Hepatocyte (in vitro differentiated cells): ENCODE results near the gene ATP2B3. TPM values are rescaled to one million over a fixed set of nuclear protein-coding genes. Genes with fewer than 3 reads are reported as not detected.

Experiments used
- DNase-seq: peaks from one replicate; pipeline ENCODE4 v3.0.0-alpha.2; 2016; ENCODE audit warnings: low spot score
- H2AFZ ChIP-seq: fragments of 200-600 bp; sonication (generic); 2 replicates; pipeline ENCODE4 v1.6.0; 2016; ENCODE audit warnings: antibody characterized with exemption, mild to moderate bottlenecking
- H3K27ac ChIP-seq: fragments of 200-600 bp; sonication (generic); 2 replicates; pipeline ENCODE4 v1.5.1; 2016; ENCODE audit warnings: mild to moderate bottlenecking
- H3K27me3 ChIP-seq: fragments of 200-600 bp; sonication (generic); 2 replicates; pipeline ENCODE4 v1.6.1; 2016
- H3K36me3 ChIP-seq: fragments of 200-600 bp; sonication (generic); replicated peaks from 2 replicates; pipeline ENCODE4 v1.5.1; 2016; ENCODE audit warnings: low read depth; ENCODE audit not compliant: insufficient read depth
- H3K4me1 ChIP-seq: fragments of 200-600 bp; sonication (generic); 2 replicates; pipeline ENCODE4 v1.5.1; 2016; ENCODE audit warnings: mild to moderate bottlenecking, moderate library complexity; ENCODE audit not compliant: insufficient read depth
- H3K4me2 ChIP-seq: fragments of 200-600 bp; sonication (generic); 2 replicates; pipeline ENCODE4 v1.6.0; 2016
- H3K4me3 ChIP-seq: fragments of 200-600 bp; sonication (generic); 2 replicates; pipeline ENCODE4 v1.5.1; 2016; ENCODE audit warnings: mild to moderate bottlenecking
- H3K79me2 ChIP-seq: fragments of 200-600 bp; sonication (generic); 2 replicates; pipeline ENCODE4 v1.6.0; 2017; ENCODE audit warnings: mild to moderate bottlenecking
- H3K9me2 ChIP-seq: fragments of 200-600 bp; sonication (generic); replicated peaks from 2 replicates; pipeline ENCODE4 v1.6.0; 2017; ENCODE audit warnings: mild to moderate bottlenecking; ENCODE audit not compliant: insufficient read depth
- H3K9me3 ChIP-seq: fragments of 200-600 bp; sonication (generic); 2 replicates; pipeline ENCODE4 v1.5.1; 2016; ENCODE audit warnings: low read depth, mild to moderate bottlenecking
- H4K20me1 ChIP-seq: fragments of 200-600 bp; sonication (generic); 2 replicates; pipeline ENCODE4 v1.6.0; 2016; ENCODE audit warnings: mild to moderate bottlenecking; ENCODE audit not compliant: insufficient read depth, poor library complexity, severe bottlenecking
- CTCF ChIP-seq: fragments of 200-600 bp; sonication (generic); IDR thresholded peaks from 2 replicates; pipeline ENCODE4 v1.5.1; 2016; ENCODE audit warnings: antibody characterized with exemption, mild to moderate bottlenecking; ENCODE audit not compliant: poor library complexity
- EZH2 ChIP-seq: fragments of 200-600 bp; sonication (generic); IDR thresholded peaks from 2 replicates; pipeline ENCODE4 v1.6.1; 2016; ENCODE audit warnings: antibody characterized with exemption, mild to moderate bottlenecking, borderline replicate concordance
- EZH2phosphoT487 ChIP-seq: fragments of 200-600 bp; sonication (generic); IDR thresholded peaks from one replicate; pipeline ENCODE4 v1.6.1; 2018; ENCODE audit warnings: antibody characterized with exemption, mild to moderate bottlenecking, low read depth, moderate library complexity; ENCODE audit not compliant: unreplicated experiment, severe bottlenecking
- WGBS: methylation state at CpG from one replicate; pipeline ENCODE4 v1.1.6; 2016; ENCODE audit warnings: low lambda C conversion rate; ENCODE audit errors: missing lambda C conversion rate; 5-methylcytosine and 5-hydroxymethylcytosine counted together
- polyA plus RNA-seq: library from polyadenylated mRNA; unstranded; fragments of >200 nt; fragmentation: Nextera tagmentation; extraction: Ambion mirVana; gene quantifications from 2 replicates; pipeline ENCODE4 v1.2.1, GENCODE V29; 2016
- total RNA-seq: library from RNA; depleted of rRNA; stranded (reverse); fragments of >200 nt; gene quantifications from 2 replicates; pipeline ENCODE4 v1.2.3, GENCODE V29; 2014

The ATP2B3 gene
- total and polyA plus RNA-seq, 2 experiments from 2014 or later: 0.07 TPM; not detected in 1

- Histone ChIP-seq H3K27ac (no peak overlapping the region), H3K36me3 (no peaks in the 10 kb centered on the region), H2AFZ (no peak overlapping the region), H3K9me2 (no peaks in the 10 kb centered on the region), H3K79me2 (no peaks in the 10 kb centered on the region), H3K9me3 (no peaks in the 10 kb centered on the region), H3K4me1 (no peaks in the 10 kb centered on the region), H3K27me3 (peaks cover 4% of the 10 kb centered on the region), H4K20me1 (no peaks in the 10 kb centered on the region), H3K4me2 (no peak overlapping the region), H3K4me3 (no peak overlapping the region)
- DNase-seq: no peak
- WGBS: 85% methylated on average over 7 of the region's 7 CpGs
- no peak for TF ChIP-seq EZH2phosphoT487
- TF ChIP-seq EZH2: no peak
- no peak for TF ChIP-seq CTCF
Measured at GRCh38 chrX:153523269-153523668, 5.8 kb downstream of the ATP2B3 start.

GRCh38 chrX:153524234-153524633, 6.8 kb downstream of the ATP2B3 start:
- H3K27me3 ChIP-seq: no peaks in the 10 kb centered on the region

GRCh38 chrX:153525451-153525850, 8.0 kb downstream of the ATP2B3 start:
- DNase-seq: no peak
- Histone ChIP-seq H3K9me2 (no peaks in the 10 kb centered on the region), H2AFZ (no peak overlapping the region), H3K27me3 (no peaks in the 10 kb centered on the region), H3K36me3 (no peaks in the 10 kb centered on the region), H3K27ac (no peak overlapping the region), H3K9me3 (no peaks in the 10 kb centered on the region), H3K79me2 (no peaks in the 10 kb centered on the region), H3K4me1 (no peaks in the 10 kb centered on the region), H3K4me3 (no peak overlapping the region), H3K4me2 (no peak overlapping the region), H4K20me1 (no peaks in the 10 kb centered on the region)
- TF ChIP-seq EZH2phosphoT487 (no peak), CTCF (no peak), EZH2 (no peak)
- 89% methylated on average over 6 of the region's 6 CpGs for WGBS

More at GRCh38 chrX:153524234-153524633, 6.8 kb downstream of the ATP2B3 start:
- no peak for TF ChIP-seq EZH2phosphoT487
- no peak for TF ChIP-seq CTCF
- no peak for TF ChIP-seq EZH2
- Histone ChIP-seq H3K9me2 (no peaks in the 10 kb centered on the region), H3K4me2 (no peak overlapping the region), H3K9me3 (no peaks in the 10 kb centered on the region), H3K4me1 (no peaks in the 10 kb centered on the region), H3K79me2 (no peaks in the 10 kb centered on the region), H2AFZ (no peak overlapping the region), H3K36me3 (no peaks in the 10 kb centered on the region), H4K20me1 (no peaks in the 10 kb centered on the region), H3K4me3 (no peak overlapping the region), H3K27ac (no peak overlapping the region)
- WGBS: 75% methylated on average over 3 of the region's 3 CpGs
- no peak for DNase-seq

- no peaks in the 10 kb centered on the region for H3K79me2 ChIP-seq
- WGBS: 83% methylated on average over 7 of the region's 7 CpGs
- no peak overlapping the region for H2AFZ ChIP-seq
- no peaks in the 10 kb centered on the region for H3K9me3 ChIP-seq
- no peaks in the 10 kb centered on the region for H3K4me1 ChIP-seq
- H3K4me3 ChIP-seq: no peak overlapping the region
- no peak overlapping the region for H3K27ac ChIP-seq
- H4K20me1 ChIP-seq: no peaks in the 10 kb centered on the region
- TF ChIP-seq CTCF: no peak
- TF ChIP-seq EZH2phosphoT487: no peak
- TF ChIP-seq EZH2: no peak
- no peaks in the 10 kb centered on the region for H3K9me2 ChIP-seq
- H3K36me3 ChIP-seq: no peaks in the 10 kb centered on the region
- no peak overlapping the region for H3K4me2 ChIP-seq
- H3K27me3 ChIP-seq: no peaks in the 10 kb centered on the region
- DNase-seq: no peak
Measured at GRCh38 chrX:153526042-153526441, 8.6 kb downstream of the ATP2B3 start.
